H9 (cell line): ENCODE data around the gene DCDC2. TPM values are rescaled to one million over a fixed set of nuclear protein-coding genes. Genes with fewer than 3 reads are reported as not detected.

Experiments used
- DNase-seq: peaks from one replicate; pipeline ENCODE4 v3.0.0-alpha.2; 2017
- H2AFZ ChIP-seq: one replicate; pipeline ENCODE4 v1.6.1; 2013; ENCODE audit warnings: mild to moderate bottlenecking, low read length, control low read depth, moderate library complexity
- H2AK5ac ChIP-seq: 2 replicates; pipeline ENCODE4 v1.6.1; 2013; ENCODE audit warnings: low read length, control low read depth, mixed read lengths; ENCODE audit not compliant: insufficient read length
- H2BK120ac ChIP-seq: one replicate; pipeline ENCODE4 v1.6.1; 2013; ENCODE audit warnings: low read depth, mild to moderate bottlenecking, low read length, control low read depth, inconsistent platforms; ENCODE audit not compliant: poor library complexity, severe bottlenecking
- H2BK12ac ChIP-seq: 2 replicates; pipeline ENCODE4 v1.6.1; 2013; ENCODE audit warnings: low read length, control low read depth, mixed read lengths, low read depth; ENCODE audit not compliant: insufficient read length
- H2BK15ac ChIP-seq: 2 replicates; pipeline ENCODE4 v1.6.1; 2013; ENCODE audit warnings: low read depth, low read length, control low read depth
- H2BK20ac ChIP-seq: one replicate; pipeline ENCODE4 v1.6.1; 2013; ENCODE audit warnings: low read depth, mild to moderate bottlenecking, low read length, control low read depth, inconsistent platforms; ENCODE audit not compliant: poor library complexity, severe bottlenecking
- H2BK5ac ChIP-seq: 2 replicates; pipeline ENCODE4 v1.6.1; 2013; ENCODE audit warnings: low read length, control low read depth, mixed read lengths; ENCODE audit not compliant: insufficient read length
- H3K14ac ChIP-seq: 2 replicates; pipeline ENCODE4 v1.6.1; 2013; ENCODE audit warnings: low read length, control low read depth; ENCODE audit not compliant: insufficient read depth
- H3K18ac ChIP-seq: 2 replicates; pipeline ENCODE4 v1.6.1; 2013; ENCODE audit warnings: low read depth, mild to moderate bottlenecking, mixed read lengths, low read length, control low read depth; ENCODE audit not compliant: insufficient read length
- H3K23ac ChIP-seq: 2 replicates; pipeline ENCODE4 v1.6.1; 2013; ENCODE audit warnings: low read length, control low read depth, mixed read lengths, low read depth; ENCODE audit not compliant: insufficient read length
- H3K23me2 ChIP-seq: 2 replicates; pipeline ENCODE4 v1.6.1; 2013; ENCODE audit warnings: low read depth, mild to moderate bottlenecking, mixed read lengths, low read length, control low read depth; ENCODE audit not compliant: insufficient read length, poor library complexity, severe bottlenecking
- H3K27ac ChIP-seq: 2 replicates; pipeline ENCODE4 v1.5.1; 2013; ENCODE audit warnings: low read length, control low read depth, mixed read lengths, low read depth; ENCODE audit not compliant: insufficient read length
- H3K27me3 ChIP-seq: 2 replicates; pipeline ENCODE4 v1.6.1; 2013; ENCODE audit warnings: low read length, control low read depth, inconsistent platforms; ENCODE audit not compliant: insufficient read depth
- H3K4ac ChIP-seq: 2 replicates; pipeline ENCODE4 v1.6.1; 2013; ENCODE audit warnings: low read depth, mild to moderate bottlenecking, control low read depth, inconsistent platforms, low read length, moderate library complexity
- H3K4me1 ChIP-seq: 2 replicates; pipeline ENCODE4 v1.6.1; 2013; ENCODE audit warnings: low read length, control low read depth, inconsistent platforms; ENCODE audit not compliant: insufficient read depth
- H3K4me2 ChIP-seq: 2 replicates; pipeline ENCODE4 v1.6.1; 2013; ENCODE audit warnings: low read length, control low read depth, mixed read lengths; ENCODE audit not compliant: insufficient read length, insufficient read depth
- H3K56ac ChIP-seq: 2 replicates; pipeline ENCODE4 v1.6.1; 2013; ENCODE audit warnings: low read depth, mild to moderate bottlenecking, mixed read lengths, low read length, control low read depth; ENCODE audit not compliant: insufficient read length
- H3K79me1 ChIP-seq: 2 replicates; pipeline ENCODE4 v1.6.1; 2013; ENCODE audit warnings: low read depth, mild to moderate bottlenecking, moderate library complexity, low read length, control low read depth, inconsistent platforms; ENCODE audit not compliant: insufficient read depth, poor library complexity, severe bottlenecking
- H3K79me2 ChIP-seq: 2 replicates; pipeline ENCODE4 v1.6.1; 2013; ENCODE audit warnings: low read length, control low read depth, inconsistent platforms; ENCODE audit not compliant: insufficient read depth
- H3K9ac ChIP-seq: 2 replicates; pipeline ENCODE4 v1.6.1; 2013; ENCODE audit warnings: low read length, control low read depth, mixed read lengths; ENCODE audit not compliant: insufficient read length; ENCODE audit errors: extremely low read depth
- H3K9me3 ChIP-seq: one replicate; pipeline ENCODE4 v1.6.1; 2013; ENCODE audit warnings: low read depth, low read length, inconsistent platforms; ENCODE audit not compliant: control insufficient read depth
- H3T11ph ChIP-seq: one replicate; pipeline ENCODE4 v1.6.1; 2013; ENCODE audit warnings: mild to moderate bottlenecking, low read length, control low read depth, inconsistent platforms
- H4K20me1 ChIP-seq: one replicate; pipeline ENCODE4 v1.6.1; 2013; ENCODE audit not compliant: control insufficient read depth, insufficient read length, insufficient read depth
- H4K5ac ChIP-seq: 2 replicates; pipeline ENCODE4 v1.6.1; 2013; ENCODE audit warnings: low read depth, mild to moderate bottlenecking, mixed read lengths, low read length, control low read depth; ENCODE audit not compliant: insufficient read length
- H4K8ac ChIP-seq: replicated peaks from 2 replicates; pipeline ENCODE4 v1.6.1; 2013; ENCODE audit warnings: low read length, control low read depth, mixed read lengths, low read depth; ENCODE audit not compliant: insufficient read length
- H4K91ac ChIP-seq: 2 replicates; pipeline ENCODE4 v1.6.1; 2013; ENCODE audit warnings: low read depth, mild to moderate bottlenecking, moderate library complexity, mixed read lengths, low read length, control low read depth; ENCODE audit not compliant: insufficient read length
- H3K27ac Mint-ChIP-seq, 3 experiments: 2 replicates in 2 of 3; 3 replicates in 1 of 3; pipeline ENCODE4 v1.8.0; 2020 to 2021; ENCODE audit warnings: mixed read lengths in 3 of 3, mild to moderate bottlenecking in 1 of 3, moderate library complexity in 1 of 3
- H3K27me3 Mint-ChIP-seq: 2 replicates; pipeline ENCODE4 v1.8.0; 2021; ENCODE audit warnings: low read depth, mild to moderate bottlenecking, moderate library complexity, mixed read lengths
- H3K36me3 Mint-ChIP-seq, 3 experiments: 2 replicates in 2 of 3; 3 replicates in 1 of 3; pipeline ENCODE4 v1.8.0; 2020 to 2021; ENCODE audit warnings: low read depth in 3 of 3, mixed read lengths in 3 of 3; ENCODE audit not compliant: insufficient read depth in 1 of 3
- H3K4me1 Mint-ChIP-seq, 2 experiments: 2 replicates each; pipeline ENCODE4 v1.8.0; 2020; ENCODE audit warnings: mixed read lengths in 2 of 2
- H3K4me3 Mint-ChIP-seq, 2 experiments: 2 replicates in 1 of 2; 3 replicates in 1 of 2; pipeline ENCODE4 v1.8.0; 2020 to 2021; ENCODE audit warnings: mild to moderate bottlenecking in 2 of 2, mixed read lengths in 2 of 2, moderate library complexity in 1 of 2
- H3K9me3 Mint-ChIP-seq, 2 experiments: 2 replicates in 1 of 2; 3 replicates in 1 of 2; pipeline ENCODE4 v1.8.0; 2020; ENCODE audit warnings: mild to moderate bottlenecking in 2 of 2, mixed read lengths in 2 of 2, moderate library complexity in 1 of 2
- total RNA-seq: library from RNA; stranded (reverse); gene quantifications from 2 replicates; pipeline ENCODE4 v1.2.1, GENCODE V29; 2021
- TF ChIP-seq, protein P1 (sequence below): fragments of 200-600 bp; sonication (generic); conservative IDR thresholded peaks from 3 replicates; pipeline ENCODE4 v1.8.0; 2021; ENCODE audit warnings: antibody characterized with exemption, mild to moderate bottlenecking

DCDC2 gene
- total RNA-seq, 1 experiment from 2014 or later = 0.59 TPM

DNA sequence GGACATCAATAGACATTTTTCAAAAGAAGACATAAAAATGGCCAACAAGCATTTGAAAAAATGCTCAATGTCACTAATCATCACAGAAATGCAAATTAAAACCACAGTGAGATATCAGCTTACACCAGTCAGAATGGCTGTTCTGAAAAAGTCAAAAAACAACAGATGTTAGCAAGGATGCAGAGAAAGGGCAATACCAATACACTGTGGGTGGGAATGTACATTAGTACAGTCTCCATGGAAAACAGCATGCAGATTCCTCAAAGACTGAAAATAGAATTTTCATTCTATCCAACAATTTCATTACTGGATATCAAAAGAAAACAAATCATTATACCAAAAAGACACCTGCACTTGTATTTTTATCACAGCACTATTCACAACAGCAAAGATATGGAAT lies 85.3 kb downstream of the DCDC2 start:
- Histone ChIP-seq H2BK12ac (no peak overlapping the region), H4K5ac (no peak overlapping the region), H3T11ph (no peak overlapping the region), H2BK20ac (no peak overlapping the region), H3K27ac (no peak overlapping the region), H4K20me1 (no peaks in the 10 kb centered on the region), H3K9ac (no peak overlapping the region), H3K23me2 (no peaks in the 10 kb centered on the region), H3K79me1 (no peaks in the 10 kb centered on the region), H2BK5ac (no peak overlapping the region), H4K91ac (no peak overlapping the region), H3K4ac (no peak overlapping the region), H3K79me2 (no peaks in the 10 kb centered on the region), H2AK5ac (no peak overlapping the region), H3K9me3 (no peaks in the 10 kb centered on the region), H4K8ac (no peak overlapping the region), H3K4me1 (no peaks in the 10 kb centered on the region), H3K23ac (no peak overlapping the region), H3K4me2 (no peak overlapping the region), H3K27me3 (no peaks in the 10 kb centered on the region), H3K56ac (no peak overlapping the region), H3K14ac (no peak overlapping the region), H2AFZ (no peak overlapping the region), H2BK15ac (no peak overlapping the region), H2BK120ac (no peak overlapping the region), H3K18ac (no peak overlapping the region)
- Mint-ChIP-seq H3K4me1 (peaks cover 14% of the 10 kb centered on the region in 2 experiments), H3K27ac (no peak overlapping the region), H3K9me3 (no peaks in the 10 kb centered on the region), H3K4me3 (no peak overlapping the region), H3K27me3 (no peaks in the 10 kb centered on the region), H3K36me3 (no peaks in the 10 kb centered on the region)
- DNase-seq = no peak
- TF ChIP-seq, protein P1, sequence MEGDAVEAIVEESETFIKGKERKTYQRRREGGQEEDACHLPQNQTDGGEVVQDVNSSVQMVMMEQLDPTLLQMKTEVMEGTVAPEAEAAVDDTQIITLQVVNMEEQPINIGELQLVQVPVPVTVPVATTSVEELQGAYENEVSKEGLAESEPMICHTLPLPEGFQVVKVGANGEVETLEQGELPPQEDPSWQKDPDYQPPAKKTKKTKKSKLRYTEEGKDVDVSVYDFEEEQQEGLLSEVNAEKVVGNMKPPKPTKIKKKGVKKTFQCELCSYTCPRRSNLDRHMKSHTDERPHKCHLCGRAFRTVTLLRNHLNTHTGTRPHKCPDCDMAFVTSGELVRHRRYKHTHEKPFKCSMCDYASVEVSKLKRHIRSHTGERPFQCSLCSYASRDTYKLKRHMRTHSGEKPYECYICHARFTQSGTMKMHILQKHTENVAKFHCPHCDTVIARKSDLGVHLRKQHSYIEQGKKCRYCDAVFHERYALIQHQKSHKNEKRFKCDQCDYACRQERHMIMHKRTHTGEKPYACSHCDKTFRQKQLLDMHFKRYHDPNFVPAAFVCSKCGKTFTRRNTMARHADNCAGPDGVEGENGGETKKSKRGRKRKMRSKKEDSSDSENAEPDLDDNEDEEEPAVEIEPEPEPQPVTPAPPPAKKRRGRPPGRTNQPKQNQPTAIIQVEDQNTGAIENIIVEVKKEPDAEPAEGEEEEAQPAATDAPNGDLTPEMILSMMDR = no peak
